ENCODE measurements around the gene BTG1.

GRCh38 chr12:92151916-92152315, 6.3 kb upstream of the BTG1 start:
- TF ChIP-seq CTCF (IDR thresholded peaks at IDR 0.05; ENCODE audit: insufficient read depth, low read depth, low read length) (no peak), EZH2 (IDR thresholded peaks at IDR 0.05; ENCODE audit: insufficient read depth, low read length) (no peak)
